Limb (tissue), 2 donors: ENCODE data around the gene FABP1.

ENCODE experiments used
- DNase-seq, 2 donors: peaks; one replicate each; pipeline ENCODE4 v3.0.0-alpha.2; 2016; ENCODE audit errors: extremely low spot score in 2 of 2

FABP1 gene

DNA sequence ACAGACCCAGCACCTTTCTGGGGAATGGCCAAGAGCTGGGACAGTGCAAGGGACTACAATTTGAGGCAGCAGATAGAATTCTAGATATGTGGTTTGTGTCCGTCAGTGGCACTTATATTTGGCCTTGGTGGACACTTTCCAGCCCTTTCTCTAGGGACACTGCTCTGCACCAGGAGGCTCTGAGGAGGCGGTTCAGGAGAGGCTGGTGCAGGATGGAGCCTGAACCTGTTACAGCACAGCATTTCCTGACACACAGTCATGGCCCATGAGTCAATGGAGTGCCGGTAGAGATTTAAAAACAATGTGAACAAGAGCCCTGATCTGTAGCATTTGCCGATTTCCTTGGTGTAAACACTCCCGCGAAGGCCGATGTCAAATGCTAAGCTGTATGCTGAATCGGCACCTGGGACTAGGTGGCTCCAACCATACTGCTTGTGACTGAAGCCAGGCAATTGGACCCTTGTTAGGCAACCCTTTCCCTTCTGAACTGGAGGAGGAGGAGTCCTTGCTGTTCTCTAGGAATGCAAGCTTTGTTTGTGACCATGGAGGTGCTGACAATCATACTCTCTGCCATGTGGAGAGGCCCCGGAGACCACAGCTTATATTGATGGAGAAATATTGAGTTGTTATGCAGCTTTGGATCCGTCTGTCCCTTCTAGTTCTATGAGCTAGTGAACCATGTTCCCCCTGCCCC lies 11.9 kb downstream of the FABP1 start:
- no peak for DNase-seq

DNA sequence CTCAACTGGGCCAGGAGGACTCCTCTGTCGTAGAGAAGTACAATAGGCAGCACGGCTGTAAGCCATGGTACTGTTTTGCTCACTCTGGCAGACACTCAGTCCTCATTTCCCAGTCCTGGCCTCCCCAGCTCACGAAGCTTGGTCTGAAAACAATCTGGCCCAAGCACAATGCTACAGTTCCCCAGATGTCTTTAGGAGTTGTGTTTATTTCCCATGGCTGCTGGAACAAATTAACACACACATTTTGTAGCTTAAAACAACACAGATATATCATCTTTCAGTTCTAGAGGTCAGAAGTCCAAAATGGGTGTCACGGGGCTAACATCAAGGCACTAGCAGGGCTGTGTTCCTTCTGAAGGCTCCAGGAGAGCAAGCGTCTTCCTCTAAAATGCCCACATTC lies 13.0 kb downstream of the FABP1 start:
- peak in 1 of 2 donors; percentile 49 for DNase-seq

DNA sequence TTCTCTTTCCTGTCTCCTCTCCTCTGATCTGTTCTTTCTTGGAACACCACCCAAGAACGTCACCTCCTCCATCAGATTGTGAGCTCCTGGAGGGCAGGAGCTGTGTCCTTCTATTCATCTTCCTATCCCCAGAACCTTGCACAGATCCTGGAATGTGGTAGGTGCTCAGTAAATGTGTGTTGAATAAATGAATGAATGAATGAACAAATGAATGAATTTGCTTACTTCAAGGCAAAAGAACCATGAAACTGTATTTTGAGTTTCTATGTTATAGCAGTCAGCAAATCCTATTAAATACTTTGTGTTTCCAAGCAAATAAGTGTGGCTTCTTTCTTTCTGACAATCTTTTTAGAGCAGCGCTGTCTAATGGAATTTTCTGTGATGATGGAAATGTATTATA lies 14.8 kb downstream of the FABP1 start:
- no peak for DNase-seq

DNA sequence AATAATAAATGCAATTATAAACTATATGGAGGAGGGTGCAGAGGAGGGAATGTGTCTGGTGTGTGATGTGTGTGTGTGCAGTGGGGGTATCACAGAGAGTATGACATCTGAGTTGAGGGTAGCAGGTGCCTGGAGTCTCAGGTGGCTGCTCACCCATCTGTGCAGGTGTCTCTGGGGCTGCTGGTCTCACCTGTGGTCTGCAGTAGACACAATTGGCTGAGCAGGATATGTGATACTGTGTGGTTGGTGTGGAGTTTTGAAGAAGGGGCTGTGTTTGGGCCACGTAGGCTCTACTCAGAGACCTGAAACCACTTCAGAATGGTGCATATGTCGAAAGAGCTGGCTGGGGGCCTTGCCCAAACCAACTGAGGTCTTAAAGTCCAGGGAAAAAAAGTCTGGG lies 17.0 kb downstream of the FABP1 start:
- DNase-seq, result no peak

DNA sequence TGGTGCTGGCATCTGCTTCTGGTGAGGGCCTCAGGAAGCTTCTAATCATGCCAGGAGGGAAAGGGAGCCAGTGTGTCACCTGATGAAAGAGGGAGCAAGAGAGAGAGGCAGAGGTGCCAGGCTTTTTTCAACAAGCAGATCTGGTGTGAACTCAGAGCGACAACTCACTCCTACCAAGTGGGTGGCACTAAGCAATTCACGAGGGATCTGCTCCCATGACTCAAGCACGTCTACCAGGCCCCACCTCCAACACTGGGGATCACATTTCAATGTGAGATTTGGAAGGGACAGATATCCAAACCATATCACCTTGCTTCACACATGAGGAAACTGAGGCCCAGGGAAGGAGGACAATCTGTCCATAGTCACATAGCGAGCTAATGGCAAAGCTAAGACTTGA lies 19.1 kb downstream of the FABP1 start:
- DNase-seq, result no peak

DNA sequence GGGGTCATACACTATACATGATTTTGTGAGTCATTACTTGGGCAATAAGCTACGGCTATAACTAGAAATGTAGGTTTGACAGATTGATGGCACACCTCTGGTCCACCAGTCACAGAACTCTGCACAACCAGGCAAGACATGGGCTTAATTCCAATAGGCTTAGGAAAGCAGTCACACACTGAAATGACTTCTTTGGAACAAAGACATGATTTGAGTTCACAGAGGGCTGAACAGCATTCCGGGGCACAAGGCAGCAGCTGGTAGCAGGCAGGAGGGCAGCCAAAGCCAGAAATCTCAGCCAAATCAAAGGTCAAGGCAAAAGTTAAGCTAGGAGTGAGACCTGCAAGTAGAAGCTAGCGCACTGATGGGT lies 27.4 kb downstream of the FABP1 start:
- no peak for DNase-seq

DNA sequence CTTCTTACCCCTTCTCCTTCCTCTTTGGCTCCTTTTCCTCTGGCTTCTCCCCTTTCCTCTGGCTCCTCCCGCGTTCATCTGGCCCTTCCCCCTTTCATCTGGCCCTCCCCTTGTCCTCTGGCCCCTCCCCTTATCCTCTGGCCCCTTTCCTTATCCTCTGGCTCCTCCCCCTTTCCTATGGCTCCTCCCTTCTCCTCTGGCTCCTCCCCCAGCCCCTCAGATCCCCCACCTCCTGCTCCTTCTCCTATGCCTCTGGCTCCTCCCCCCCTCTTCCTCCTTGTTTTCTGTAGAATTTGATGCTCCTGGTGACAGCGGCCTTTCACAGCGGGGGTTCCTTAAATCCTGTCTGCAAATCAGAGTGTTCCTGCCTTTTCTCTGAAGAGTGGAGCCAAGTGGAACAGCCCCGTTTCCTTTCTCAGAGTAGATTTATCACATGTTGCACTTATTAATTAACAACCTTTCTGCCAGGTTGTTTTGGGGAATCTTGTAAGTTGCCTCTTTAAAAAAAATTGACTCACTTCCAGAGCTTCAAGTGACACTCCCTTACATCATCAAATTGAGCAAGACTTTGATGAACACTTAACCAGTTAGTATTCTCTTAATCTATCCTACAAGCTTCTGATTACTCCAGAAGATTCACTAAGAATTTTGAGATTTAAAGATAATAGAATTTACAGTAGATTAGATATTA lies 27.9 kb downstream of the FABP1 start:
- no peak for DNase-seq

DNA sequence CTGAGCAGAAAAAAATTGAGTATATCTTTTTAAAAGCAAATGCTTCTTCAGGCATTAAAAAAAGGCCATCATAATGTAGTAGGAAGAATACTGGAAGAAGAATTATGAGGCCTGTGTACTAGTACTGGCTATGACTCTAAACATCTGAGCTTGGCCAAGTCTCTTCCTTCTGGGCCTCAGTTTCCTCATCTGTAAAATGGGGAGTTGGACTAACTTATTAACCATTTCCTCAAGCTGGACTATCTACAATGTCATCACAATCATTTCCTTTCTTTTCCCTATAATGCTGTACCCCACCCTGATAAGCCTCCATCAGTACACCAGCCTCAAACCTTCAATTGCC lies 29.3 kb downstream of the FABP1 start:
- no peak for DNase-seq

DNA sequence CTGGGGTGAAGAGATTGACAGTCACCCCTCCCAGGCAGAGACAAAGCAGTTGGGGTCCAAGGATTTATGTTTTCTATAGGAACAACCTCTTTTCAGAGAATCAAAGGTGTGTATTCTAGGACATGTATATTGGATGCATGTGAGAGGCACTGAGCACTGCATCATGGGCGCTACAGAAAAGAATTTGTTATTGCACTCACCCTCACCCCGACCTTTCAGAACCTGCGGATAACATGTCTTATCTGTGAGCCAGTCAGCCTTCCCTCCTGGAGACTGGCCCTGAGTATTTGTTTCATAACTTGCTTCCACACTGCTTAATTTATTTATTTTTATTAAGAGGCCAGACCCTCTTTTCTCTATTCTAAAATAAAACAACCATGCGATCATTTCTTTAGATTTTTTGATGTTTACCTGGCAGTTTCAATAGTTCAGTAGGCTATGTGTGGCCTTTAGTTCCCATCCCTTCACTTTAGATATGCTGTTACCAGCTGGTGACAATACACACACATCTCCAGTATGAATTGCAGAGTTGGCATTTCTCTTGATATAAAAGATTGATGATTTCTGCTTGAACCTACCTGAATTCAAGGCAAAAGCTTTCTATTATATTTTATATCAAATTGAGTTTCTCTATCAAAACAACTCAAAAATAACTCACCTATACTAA lies 29.8 kb downstream of the FABP1 start:
- DNase-seq, result no peak

DNA sequence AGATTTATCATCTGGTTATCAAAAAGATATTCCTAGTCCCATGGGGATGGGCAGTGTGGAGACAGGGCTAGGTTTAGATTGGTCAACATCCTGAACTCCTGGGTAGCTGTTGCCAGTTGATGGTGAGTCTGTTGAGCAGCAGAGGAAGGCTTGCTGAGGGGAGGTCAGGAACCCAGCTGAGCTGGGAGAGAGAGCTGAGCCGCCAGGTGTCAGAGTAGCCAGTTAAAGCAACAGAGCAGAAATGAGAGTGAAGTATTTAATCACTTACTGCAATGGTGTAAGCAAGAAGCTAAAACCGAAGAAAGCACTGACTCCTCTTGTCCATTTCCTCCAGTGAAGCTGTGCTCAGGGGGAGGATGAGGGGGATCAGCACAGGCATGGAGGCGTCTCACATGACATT lies 30.7 kb downstream of the FABP1 start:
- DNase-seq, result no peak

DNA sequence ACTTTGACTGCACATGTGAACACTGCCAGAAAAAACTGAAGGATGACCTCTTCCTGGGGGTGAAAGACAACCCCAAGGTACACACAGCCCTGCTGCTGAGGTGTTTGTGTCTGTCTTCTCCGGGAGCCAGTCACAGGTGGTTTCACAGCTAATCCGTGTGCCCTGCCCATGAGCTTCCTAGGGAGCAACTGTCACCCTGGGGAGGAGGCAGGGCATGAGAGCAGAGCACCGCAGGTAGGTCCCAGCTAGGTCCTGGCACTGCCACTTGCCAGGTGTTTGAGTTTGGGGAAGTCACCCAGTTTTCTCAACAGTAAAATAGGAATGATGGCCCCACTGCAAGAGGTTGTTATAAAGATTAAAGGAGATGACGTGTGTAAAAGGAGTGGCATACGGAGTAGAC lies 31.2 kb downstream of the FABP1 start:
- no peak for DNase-seq

DNA sequence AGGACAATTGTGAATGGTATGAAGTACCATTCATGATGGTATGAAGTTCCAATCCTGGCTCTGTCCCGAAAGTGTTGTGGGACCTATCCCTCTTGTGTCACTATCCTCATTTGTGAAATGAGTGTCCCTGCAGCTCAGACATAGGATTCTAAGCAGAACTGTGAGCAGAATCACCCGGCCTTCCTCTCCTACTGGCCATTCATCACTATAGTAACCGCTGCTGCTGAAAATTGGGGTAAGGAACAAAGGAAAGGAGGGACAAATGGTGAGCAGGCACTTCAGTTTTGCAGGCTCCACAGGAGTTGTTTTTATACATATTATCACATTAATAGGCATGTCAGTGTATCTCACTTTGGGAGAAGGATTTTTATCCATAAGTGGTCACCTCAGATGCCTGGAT lies 32.8 kb downstream of the FABP1 start:
- no peak for DNase-seq

DNA sequence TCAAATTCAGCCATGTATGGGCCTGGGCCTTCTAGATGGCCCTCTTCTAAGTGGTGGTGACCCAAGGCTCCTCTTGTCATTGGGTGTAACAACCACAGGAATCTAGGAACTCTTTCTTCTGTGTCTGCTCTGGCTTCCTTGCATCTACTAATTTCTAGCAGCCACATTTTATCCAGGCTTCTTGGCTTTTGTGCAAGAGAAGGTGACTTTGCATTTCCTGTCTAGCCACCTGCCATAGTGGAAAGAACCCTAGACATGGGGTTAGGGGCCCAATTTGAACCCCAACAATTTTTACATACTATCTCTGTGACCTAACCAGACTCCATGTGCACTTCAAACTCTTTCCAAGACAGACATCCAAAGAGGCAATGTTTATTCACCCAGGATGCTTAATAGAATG lies 35.1 kb downstream of the FABP1 start:
- no peak for DNase-seq

DNA sequence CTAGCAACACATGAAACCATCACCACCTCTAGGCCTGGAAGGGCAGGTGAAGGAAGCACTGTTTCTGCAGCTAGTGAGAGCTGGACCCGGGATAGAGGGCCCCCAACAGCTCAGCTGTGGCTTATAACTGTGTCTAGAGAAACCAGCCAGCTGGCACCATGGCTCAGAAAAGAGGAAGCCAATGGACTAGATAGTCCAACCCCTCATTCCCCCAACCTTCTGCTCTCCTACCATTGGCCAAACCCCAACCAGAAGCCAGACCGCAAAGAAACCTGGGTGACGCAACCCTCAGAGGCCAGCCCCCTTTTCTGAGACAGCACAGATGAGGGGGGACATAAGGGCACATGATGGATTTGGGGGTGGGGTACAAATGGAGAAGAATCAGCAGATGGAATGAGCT lies 35.9 kb downstream of the FABP1 start:
- DNase-seq, result no peak

DNA sequence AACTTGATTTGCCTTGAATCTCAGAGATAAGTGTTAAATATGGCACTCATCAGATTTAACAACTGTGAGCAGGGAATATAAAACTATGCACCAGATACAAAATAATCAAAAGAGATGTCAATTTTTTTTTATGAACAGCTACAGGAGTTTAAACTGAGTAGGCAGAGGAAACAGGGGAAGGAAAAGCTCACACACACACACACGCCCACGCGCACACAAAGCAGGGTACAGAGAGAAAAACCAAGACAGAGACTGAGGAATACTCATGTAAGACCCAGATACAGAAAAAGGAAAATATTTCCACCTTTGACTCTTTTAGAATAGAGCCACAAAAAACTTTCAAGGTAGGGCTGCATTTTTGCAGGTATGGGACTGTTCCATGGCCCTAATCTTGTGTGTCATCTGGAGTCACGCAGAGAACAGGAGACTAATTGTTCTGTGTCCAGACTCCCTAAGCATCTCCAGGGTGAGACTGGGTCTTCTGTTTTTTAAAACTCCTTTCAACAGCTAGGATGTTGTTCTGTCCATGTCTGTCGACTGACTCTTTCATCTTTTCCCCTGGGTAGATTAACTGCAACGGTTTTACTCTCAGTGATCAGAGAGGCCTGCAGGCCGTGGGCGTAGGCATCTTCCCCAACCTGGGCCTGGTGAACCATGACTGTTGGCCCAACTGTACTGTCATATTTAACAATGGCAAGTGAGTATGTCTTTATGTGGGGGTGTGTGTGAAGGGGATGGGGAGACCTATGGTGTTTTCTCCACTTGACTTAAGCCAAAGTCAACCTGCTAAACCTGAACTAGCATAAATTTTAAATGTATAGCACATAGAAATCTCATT lies 37.2 kb downstream of the FABP1 start:
- DNase-seq, result no peak

DNA sequence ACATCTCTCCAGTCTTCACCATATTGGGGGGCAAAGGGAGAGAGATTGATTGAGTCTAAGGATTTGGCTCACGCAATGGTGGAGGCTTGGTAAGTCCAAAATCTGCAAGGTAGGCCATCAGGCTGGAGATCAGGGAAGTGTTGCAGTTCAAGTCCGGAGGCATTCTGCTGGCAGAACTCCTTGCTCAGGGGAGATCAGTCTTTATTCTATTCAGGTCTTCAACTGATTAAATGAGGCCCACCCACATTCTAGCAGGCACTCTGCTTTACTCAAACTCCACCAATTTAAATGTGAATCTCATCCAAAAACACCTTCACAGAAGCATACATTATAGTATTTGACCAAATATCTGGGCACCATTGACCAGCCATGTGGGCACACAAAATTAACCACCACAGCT lies 38.9 kb downstream of the FABP1 start:
- DNase-seq, result no peak

DNA sequence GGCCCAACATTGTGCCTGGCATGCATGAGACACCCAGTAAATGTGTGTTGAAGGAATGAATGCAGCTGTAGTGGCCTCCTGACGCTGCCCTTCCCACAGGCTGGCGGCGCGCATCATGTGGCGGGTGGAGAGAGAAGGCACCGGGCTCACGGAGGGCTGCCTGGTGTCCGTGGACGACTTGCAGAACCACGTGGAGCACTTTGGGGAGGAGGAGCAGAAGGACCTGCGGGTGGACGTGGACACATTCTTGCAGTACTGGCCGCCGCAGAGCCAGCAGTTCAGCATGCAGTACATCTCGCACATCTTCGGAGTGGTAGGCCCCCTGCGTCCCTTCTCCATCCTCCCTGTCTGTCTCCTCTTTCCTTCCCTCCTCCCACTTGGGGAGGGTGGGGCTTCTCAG lies 40.1 kb downstream of the FABP1 start:
- no peak for DNase-seq

DNA sequence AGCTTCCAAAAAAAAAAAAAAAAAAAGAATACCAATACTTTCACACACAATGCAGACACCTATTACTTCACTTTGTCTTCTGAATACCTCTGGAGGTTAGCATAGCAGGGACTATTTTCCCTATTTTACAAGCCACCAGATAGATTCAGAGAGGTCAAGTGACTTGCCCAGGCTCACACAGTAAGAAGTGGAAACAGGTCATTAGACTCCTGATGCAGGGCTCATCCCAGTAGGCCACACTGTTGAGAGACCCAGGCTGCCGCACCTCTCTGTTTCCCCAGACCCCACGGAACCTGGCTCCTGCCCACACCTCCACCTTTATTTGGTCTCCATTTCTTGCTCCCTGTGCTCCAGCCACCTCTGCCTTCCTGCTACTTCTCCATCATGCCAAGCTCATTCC lies 40.8 kb downstream of the FABP1 start:
- DNase-seq, result no peak

DNA sequence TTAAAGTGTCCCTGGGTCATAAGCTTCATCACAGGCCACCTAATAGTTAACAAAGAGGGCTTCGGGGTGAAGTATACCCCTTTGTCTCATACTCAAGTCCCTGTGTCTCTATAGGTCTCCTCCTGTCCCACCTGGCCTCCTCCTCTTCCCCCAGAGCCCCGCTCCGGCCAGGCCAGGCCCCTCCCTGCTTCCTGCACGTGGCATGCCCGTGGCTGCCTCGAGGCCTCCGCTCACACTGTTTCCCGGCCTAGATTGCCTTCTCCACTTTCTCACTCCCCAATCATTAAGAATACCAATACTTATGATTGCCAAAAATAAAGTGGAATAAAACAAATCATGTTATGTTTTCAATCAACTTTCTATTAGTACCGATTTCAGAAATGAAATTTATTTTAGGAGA lies 41.5 kb downstream of the FABP1 start:
- no peak for DNase-seq

DNA sequence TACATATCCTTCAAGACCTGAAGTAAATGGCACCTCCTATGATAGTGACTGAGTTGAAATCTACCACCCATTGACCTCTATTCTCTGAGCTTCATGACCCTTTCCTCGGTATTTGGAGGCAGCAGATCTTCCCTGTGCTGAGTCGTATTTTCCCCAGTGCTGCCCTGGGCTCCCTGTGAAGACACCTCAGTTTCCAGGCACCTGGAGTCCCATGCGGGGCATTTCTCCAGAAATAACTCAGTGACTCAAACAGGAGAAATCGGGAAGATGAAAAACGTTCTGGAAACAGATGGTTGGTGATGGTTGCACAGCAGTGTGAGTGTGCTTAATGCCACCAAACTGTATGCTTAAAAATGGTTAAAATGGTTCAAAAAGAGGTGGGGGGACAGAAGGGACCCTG lies 42.3 kb downstream of the FABP1 start:
- DNase-seq, result no peak

DNA sequence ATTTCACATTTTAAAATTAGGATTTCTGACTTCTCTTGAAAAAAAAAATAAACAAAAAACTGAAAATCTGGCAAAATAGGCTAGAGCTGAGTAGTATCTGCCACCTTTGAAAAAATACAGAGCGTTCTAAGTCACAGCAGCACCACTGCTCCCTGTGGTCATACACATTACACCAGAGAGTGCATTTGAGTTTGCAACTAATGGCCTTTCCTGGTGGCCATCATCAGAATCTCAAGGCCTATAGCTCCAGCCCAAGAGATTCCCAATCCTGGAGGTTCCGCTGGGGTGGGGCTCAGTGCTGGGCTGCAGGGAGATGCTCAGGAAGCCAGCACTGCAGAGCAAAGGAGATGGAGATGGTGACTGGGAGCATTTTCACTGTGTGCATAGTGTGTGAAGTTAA lies 42.8 kb downstream of the FABP1 start:
- DNase-seq, result no peak

DNA sequence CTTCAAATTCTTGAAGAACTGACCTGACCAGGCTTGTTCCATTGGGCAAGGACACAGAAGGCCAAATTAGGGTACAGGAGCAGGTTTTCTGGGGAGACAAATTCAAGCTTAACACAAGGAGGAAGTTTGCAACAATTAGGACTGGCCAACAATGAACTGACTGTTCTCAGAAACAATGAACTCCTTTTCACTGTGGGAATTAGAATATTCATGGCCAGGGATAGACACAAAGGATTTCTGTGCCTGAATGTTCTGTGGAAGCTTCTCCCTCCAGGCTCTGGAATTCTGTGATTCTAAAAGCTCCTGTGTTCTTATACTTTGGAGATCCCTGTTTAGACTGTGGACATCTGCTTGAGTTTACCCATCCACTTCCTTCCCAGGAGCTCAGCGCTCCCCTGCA lies 45.1 kb downstream of the FABP1 start:
- no peak for DNase-seq
